NCI-H1092 (cell line): ENCODE results near the gene FBXL5.
A peak's percentile ranks its signal among the peaks of the same experiment; 100 is the strongest.
"Not testable (repeated sequence)": the region's sequence is repeated elsewhere in the genome, so short reads cannot be mapped to it uniquely, and the experiment has no call there.

Experiments
- DNase-seq: peaks from one replicate; lab custom pipeline; 2025; lab: John Stamatoyannopoulos, UW

FBXL5 gene

GRCh38 chr4:15649914-15650545 lies 5.1 kb downstream of the FBXL5 start:
- peak; percentile 19 for DNase-seq

GRCh38 chr4:15648600-15648999 lies 6.6 kb downstream of the FBXL5 start:
- no peak for DNase-seq

- no peak for DNase-seq
Observed at GRCh38 chr4:15638418-15638817, 16.7 kb downstream of the FBXL5 start.

- no peak for DNase-seq
Observed at GRCh38 chr4:15636818-15637217, 18.3 kb downstream of the FBXL5 start.

- DNase-seq: not testable (repeated sequence)
Observed at GRCh38 chr4:15617407-15617806, 37.8 kb downstream of the FBXL5 start.

- not testable (repeated sequence) for DNase-seq
Observed at GRCh38 chr4:15614891-15615290, 40.3 kb downstream of the FBXL5 start.

GRCh38 chr4:15612136-15612535 lies 43.0 kb downstream of the FBXL5 start:
- DNase-seq: no peak

GRCh38 chr4:15610855-15611254 lies 44.3 kb downstream of the FBXL5 start:
- DNase-seq: no peak

- no peak for DNase-seq
Observed at GRCh38 chr4:15605537-15605936, 49.6 kb downstream of the FBXL5 start.

GRCh38 chr4:15601862-15602261 lies 53.3 kb downstream of the FBXL5 start:
- no peak for DNase-seq

GRCh38 chr4:15600176-15600575 lies 55.0 kb downstream of the FBXL5 start:
- no peak for DNase-seq

GRCh38 chr4:15598644-15599043 lies 56.5 kb downstream of the FBXL5 start:
- no peak for DNase-seq

GRCh38 chr4:15592799-15593198 lies 62.4 kb downstream of the FBXL5 start:
- DNase-seq: no peak

- DNase-seq: no peak
Observed at GRCh38 chr4:15587649-15588048, 67.5 kb downstream of the FBXL5 start.

- DNase-seq: no peak
Observed at GRCh38 chr4:15586066-15586465, 69.1 kb downstream of the FBXL5 start.

- DNase-seq: no peak
Observed at GRCh38 chr4:15585331-15585730, 69.8 kb downstream of the FBXL5 start.

- no peak for DNase-seq
Observed at GRCh38 chr4:15584785-15585184, 70.4 kb downstream of the FBXL5 start.

- no peak for DNase-seq
Observed at GRCh38 chr4:15577508-15577907, 77.6 kb downstream of the FBXL5 start.

GRCh38 chr4:15575966-15576365 lies 79.2 kb downstream of the FBXL5 start:
- no peak for DNase-seq

GRCh38 chr4:15569746-15570145 lies 85.4 kb downstream of the FBXL5 start:
- DNase-seq: no peak

GRCh38 chr4:15568821-15569220 lies 86.3 kb downstream of the FBXL5 start:
- no peak for DNase-seq

GRCh38 chr4:15563871-15564270 lies 91.3 kb downstream of the FBXL5 start:
- DNase-seq: no peak

- no peak for DNase-seq
Observed at GRCh38 chr4:15562623-15563022, 92.5 kb downstream of the FBXL5 start.

- DNase-seq: no peak
Observed at GRCh38 chr4:15562114-15562513, 93.0 kb downstream of the FBXL5 start.

- DNase-seq: no peak
Observed at GRCh38 chr4:15558561-15558960, 96.6 kb downstream of the FBXL5 start.
